ENCODE results near the gene NF2. TPM values are rescaled to one million over a fixed set of nuclear protein-coding genes. Genes with fewer than 3 reads are reported as not detected.

Gene NF2
- total RNA-seq, 1 donor from 2014 or later = 99.5 TPM

DNA sequence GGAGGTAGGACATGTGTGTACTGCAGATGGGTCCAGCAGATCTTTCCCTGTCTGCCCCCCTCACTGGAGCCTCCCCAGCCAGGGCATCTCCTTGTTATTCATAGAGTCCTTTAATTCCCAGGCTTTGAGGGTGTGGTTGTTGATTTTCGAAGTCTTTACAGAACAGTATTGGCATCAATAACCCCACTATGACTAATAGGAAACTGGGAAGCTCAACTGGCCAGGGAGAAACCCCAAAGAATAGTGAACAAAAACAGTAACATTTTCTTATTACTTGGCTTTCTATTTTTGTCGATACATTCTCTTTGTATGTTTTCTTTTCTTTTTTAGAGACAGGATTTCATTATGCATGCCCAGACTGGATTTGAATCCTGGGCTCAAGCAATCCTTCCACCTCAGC lies 57.9 kb downstream of the NF2 start:
- DNase-seq (ENCODE audit: extremely low read depth, low read depth, low spot score) = no peak

DNA sequence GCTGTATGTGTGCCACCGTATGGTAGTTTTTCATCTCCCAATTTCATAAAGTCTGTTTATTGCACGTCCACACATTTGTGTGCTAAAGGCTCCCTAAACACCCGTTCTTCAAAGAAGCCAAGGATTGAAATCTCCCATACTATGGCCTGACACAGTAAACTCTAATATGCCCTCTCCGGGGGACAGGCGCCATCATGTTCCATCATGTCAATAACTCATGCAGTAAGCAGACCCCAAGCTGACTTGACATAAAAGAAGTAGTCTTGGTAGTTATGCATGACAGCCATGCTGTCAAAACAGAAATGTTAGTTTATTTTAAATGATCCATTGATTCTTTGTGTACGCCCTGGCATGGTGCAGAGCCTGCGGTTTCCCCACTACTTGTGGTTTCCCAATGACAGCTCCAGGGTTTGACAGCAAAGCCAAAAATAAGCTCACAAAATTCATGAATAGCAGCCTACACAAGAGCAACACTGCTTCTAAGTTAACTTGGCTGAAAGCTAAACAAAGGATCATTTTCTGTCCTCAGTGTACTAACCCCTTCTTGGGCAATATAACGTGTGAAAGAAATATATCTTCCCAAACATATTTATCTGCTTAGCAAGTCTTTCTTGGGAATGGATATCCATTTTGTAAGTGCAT lies 59.9 kb downstream of the NF2 start:
- DNase-seq (ENCODE audit: extremely low read depth, low read depth, low spot score) = no peak

DNA sequence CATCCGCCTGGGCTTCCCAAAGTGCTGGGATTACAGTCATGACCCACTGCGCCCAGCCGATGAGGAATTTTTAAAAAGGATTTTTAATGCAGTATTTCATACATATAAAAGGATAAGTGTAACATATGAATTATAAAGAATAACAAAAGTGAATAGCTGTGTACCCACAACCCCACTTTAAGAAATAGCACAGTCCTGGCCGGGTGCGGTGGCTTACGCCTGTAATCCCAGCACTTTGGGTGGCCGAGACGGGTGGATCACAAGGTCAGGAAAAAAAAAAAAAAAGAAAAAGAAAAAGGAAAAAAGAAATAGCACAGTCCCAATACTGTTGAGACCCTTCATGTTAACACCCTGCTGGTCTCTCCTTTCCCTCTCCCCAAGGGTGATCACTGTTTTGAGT lies 62.1 kb downstream of the NF2 start:
- no peak for DNase-seq (ENCODE audit: extremely low read depth, low read depth, low spot score)

DNA sequence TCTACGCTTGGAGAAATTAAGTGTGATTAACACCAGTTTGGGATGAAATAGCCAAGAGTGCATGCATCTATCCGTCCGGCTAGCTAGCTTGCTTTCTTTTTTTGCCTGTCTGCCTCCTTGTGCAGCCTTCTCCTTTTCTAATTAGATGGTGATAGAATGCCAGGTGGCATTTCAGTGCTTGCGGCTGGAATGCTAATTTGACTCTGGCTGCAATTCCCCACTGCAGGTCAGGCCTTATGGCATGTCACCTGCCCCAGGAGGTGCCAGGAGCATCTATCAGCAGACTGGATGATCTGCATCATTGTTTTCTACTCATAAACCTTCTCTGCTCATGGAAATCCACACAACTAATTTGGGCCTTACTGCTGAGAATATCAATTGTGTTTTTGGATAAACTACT lies 65.2 kb downstream of the NF2 start:
- no peak for DNase-seq (ENCODE audit: extremely low read depth, low read depth, low spot score)

DNA sequence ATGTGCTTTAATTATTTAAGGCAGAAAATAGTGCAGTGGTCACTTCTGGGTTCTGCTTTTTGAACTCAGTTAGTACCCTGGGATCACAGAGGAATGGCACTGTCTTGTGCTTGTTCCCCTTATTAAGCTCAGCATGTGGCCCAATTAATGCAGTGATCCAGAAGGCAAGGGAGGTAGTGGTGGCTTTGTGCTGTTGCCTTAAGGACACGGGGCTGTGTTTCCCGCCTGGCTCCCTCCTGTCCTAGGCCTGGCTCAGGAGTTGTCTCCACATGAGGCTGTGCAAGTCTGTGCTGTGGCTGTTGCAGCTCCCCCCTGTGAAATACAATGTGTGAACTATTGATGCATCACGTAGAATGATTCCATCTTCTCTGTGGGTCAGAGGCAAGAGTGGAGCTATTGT lies 67.2 kb downstream of the NF2 start:
- no peak for DNase-seq (ENCODE audit: extremely low read depth, low read depth, low spot score)

DNA sequence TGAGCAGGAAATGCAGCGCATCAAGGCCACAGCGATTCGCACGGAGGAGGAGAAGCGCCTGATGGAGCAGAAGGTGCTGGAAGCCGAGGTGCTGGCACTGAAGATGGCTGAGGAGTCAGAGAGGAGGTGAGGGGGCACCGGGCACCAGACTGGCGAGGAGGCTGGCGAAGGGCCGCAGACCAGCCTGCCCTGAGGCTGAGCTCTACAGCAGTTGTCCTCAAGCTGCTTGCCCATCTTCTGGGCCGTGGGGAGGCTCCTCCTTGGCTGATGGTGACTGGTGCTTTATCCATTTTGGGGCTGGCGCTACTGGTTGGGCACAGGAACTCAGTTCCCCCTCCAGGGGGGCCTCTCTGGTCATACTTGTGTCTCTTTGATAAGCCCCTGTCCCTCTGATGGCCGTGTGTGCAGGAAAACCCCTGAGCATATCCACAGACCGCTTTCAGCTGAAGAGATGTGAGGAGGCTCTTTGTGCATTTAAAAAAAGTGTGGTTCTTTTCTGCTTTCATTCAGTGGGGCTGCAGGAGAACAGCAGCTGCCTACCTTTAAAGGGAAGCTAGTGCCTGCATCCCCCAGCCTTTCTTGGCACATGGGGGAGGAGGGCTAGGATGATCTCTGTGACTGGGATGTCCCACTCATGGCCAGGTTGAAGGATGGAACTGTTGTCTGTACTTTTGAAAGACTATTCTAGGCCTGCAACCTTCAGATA lies 70.1 kb downstream of the NF2 start:
- DNase-seq (ENCODE audit: extremely low read depth, low read depth, low spot score) = no peak

DNA sequence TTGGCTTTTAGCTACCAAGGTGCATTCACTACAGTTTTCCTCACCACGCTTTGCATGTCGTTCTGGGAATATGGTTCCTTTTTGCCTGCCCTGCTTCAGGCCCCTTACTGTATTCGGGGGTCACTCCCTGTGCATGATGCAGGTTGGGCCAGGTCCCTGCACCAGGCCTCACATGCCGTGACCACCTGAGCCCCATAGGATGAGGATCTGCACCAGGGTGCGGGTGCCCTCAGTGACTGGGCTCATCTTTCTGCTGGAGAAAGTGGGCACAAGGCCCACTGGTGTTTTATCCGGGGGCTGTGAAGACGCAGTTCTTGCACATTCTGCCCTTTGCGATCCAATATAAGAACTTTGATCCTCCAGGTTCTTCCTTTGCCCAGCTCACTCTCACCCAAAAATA lies 70.7 kb downstream of the NF2 start:
- no peak for DNase-seq (ENCODE audit: extremely low read depth, low read depth, low spot score)

DNA sequence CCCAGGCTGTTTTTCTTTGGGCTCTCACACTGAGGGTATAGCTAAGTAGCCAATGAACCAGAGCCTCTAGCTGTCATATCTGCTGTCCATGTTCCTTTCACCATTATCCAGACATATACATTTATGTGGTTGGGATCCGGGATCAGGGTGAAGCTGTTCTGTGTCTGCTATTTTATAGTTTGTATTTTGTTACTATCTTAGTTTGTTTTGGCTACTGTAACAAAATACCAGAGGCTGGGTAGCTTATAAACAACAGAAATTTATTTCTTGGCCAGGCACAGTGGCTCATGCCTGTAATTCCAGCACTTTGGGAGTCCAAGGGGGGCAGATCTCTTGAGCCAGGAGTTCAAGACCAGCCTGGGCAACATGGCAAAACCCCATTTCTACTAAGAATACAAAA lies 75.9 kb downstream of the NF2 start:
- no peak for DNase-seq (ENCODE audit: extremely low read depth, low read depth, low spot score)

DNA sequence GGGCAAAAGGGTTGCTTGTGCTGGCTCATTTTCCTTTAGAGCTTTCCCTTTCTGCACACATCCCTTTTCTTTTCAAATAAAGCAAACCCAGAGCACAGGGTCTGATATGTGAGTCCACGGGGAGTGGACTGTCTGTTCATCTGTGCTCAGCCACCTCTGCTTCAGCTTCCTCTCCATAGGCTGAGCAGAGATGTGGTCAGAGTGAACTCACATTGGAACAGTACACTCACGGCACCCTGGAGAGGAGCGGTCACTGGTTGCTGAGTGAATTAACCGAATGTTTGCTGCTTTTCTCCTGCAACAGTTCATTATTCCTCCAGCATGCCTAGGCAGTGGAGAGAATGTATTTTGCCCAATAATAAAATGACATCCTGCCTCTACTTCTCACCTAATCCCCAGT lies 80.1 kb downstream of the NF2 start:
- DNase-seq (ENCODE audit: extremely low read depth, low read depth, low spot score) = no peak

DNA sequence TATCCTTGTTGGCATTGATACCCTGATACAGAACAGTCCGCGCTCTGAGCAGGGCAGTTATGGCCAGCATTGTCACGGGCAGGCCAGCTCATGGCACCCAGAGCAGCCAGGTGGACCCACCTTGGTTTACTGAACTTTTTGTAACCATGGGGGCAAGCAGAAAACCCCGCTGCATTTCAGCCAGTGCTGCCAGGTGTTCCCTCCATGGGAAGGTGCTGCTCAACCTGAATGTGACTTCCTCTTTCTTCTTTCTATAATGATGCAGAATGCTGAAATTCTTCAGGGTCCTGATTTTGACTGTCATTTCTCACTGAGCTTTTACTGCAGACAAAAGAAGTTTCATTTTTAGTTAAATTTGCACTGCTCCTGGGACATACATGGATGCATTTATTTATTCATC lies 80.8 kb downstream of the NF2 start:
- DNase-seq (ENCODE audit: extremely low read depth, low read depth, low spot score) = no peak

DNA sequence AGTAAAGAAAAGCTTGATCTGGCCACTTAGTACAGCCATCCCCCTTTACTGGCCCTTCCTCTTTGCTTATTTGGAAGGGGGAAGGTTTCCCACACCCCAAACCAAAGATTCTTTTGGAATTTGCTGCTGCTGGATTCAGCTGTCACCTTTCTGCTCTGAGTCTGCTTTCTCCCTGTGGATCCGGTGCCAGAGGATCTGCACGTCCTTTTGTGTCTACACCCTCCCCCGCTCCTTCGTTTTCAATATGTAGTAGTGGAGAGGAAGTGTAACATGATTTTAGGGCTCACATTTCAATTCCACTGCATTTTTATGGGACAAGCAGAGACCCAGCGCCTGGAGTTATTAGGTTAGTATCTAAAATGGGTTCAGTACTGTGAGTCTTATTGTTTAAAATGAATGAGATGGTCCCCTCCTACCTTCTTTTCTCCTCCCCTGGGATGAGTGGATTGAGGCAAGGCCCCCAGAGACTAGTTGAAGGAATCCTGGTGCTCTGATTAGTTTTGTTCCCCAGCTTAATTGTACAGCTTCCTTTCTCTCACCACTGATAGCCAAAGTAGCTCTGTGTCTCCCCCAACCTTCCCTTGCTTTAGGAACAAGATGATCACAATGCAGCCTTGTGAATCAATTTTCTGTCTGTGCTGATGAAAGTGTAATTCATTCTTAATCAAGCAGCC lies 85.9 kb downstream of the NF2 start:
- DNase-seq (ENCODE audit: extremely low read depth, low read depth, low spot score) = no peak

DNA sequence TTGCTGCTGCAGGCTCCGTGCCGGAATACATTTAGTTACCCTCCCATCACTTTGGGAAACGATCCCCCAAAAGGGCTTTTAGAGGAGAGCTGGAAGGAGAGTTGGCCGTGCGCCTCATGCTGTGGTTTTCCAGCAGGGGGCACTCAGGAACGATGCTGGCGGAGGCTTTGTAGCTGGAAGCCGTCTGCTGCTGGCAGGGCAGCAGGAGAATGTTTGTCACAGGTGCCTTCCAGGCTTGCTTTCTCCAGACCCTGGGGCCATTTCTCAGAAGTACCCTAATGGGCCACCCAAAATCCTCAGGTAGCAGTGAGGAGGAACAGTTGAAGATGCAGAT lies 86.4 kb downstream of the NF2 start:
- DNase-seq (ENCODE audit: extremely low read depth, low read depth, low spot score) = no peak

DNA sequence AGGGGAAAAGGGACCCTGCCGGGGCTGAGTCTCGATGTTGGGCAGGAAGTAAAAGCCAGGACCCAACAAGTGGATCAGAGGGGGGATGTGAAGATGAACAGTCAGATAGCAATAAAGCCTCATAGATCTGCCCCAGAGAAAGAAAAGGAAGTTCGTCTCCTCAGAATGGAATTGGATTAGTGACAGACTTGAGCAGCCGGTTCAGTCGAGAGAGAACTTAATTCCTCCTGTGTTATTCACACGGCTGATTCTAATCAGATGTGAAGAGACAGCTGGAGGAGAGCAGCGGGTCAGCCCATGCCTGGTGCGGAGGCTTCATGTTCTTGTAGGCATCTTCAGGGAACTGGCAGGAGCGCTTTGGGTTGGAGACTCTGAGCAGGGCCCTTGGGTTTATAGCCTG lies 87.0 kb downstream of the NF2 start:
- no peak for DNase-seq (ENCODE audit: extremely low read depth, low read depth, low spot score)

DNA sequence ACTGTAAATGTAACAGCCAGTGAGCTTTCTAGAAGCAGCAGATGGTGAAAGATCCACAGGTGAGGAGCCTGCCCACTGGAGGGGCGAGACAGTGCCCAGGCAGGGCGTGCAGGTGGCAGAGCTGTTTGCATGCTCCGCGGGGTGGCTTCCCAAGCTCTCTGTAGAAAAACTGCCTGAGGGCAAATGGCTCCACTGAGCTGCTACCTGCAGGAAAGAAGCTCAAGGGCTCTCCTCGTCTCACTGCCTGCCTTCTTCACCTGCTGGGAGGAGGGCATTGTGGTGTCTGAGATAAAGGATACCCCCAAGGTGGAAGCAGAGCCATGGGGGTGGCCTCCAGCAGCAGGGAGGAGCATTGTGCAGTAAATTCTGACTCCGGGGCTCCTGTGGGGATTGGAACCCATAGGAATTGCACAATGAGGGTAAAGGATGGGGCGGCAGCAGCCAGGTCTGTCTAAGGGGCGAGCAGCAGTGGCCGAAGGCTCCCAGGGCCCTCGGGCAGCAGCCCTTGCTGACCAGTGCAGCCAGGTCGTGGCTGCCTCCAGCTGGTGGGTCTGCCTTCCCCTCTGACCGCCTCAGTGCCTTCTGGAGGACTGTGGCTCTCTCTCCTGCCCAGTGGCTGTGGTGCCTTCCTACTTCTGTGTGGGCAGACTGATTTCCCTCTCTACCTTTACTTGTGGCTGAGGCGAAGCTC lies 88.3 kb downstream of the NF2 start:
- no peak for DNase-seq (ENCODE audit: extremely low read depth, low read depth, low spot score)

DNA sequence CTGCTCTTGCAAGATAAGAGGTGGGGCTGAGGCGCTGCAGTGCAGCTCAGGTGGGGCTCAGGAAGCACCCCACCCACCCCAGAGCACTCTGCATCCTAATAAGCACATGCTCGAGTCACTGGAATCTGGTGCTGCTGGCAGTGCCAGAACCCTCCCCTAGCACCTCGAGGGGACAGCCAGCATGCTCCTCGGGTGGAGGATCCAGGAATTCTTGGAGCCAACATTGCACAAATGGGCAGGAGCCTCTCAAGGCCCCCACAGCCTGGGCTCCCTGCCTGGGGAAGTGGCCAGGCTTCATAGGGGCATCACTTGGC lies 88.9 kb downstream of the NF2 start:
- no peak for DNase-seq (ENCODE audit: extremely low read depth, low read depth, low spot score)

DNA sequence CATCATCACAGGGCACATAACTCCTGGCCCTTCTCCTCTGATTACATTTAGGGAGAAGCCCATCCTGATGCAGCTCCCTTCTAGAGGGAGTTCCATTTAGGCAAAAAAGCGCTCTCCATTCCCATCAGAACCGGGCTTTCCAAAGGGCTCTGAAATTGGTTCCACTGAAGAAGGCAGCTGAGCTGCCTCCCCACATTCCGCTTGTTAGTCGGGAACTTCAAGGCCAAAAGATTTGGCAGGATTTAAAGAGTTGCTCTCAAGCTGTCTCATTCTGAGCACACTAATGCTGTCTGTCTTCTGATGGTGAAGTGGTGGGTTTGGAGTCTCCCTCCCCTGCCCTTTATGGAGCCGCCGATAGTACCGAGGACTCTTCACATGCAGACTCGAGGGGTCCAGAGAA lies 89.7 kb downstream of the NF2 start:
- DNase-seq (ENCODE audit: extremely low read depth, low read depth, low spot score) = no peak

DNA sequence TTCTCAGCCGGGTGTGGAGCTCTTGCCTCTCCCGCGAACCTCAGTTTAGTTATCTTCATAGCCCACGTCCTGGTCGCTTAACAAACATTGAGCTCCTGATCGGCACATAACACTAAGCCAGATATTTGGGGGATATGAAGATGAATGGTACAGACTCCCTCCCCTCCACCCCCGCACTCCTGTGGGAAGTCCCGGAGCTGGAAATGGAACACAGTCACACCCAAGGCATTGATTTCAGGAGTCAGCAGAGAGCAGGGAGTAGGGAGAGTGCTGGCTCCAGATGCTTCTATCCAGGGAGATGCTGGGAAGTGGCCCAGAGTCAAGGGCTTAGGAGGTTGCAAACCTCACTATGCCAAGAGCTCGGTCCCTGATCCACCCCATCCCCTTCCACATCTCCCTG lies 90.2 kb downstream of the NF2 start:
- no peak for DNase-seq (ENCODE audit: extremely low read depth, low read depth, low spot score)

DNA sequence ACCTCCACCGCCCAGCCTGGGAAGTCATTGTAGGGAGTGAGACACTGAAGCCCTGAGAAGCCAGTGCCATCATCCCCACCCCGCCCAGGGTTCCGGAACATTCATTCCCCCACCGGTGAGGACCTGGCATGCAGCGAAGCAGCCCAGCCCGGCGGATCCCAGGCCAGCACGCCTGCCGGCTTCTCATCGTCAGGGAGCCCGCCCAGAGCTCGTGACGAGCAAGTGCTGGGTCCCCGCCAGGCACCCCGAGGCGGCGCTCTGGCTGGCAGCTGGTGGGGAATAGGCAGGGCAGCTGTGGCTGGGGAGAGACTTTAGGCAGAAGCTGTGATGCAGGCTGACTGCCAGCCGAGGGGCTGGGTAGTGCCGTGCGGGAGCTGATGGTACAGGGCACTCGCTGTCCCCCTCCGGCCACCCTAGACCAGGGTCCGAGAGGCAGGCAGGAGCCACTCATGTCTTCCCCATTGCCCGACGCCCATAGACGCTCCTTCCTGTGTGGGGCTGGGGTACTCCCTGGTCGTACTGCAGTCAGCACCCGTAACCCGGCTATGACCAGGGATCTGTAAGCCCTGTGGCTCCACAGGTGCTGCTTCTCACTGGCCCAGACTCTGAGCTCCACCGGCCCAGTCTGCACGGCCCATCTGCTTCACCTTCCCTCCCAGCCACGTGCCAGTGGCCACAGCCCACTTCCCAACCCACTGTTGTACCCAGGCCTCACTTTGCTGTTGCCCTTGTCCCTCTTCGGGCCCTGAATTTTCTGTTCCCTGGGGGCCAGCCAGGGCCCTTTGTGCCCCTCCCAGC lies 91.9 kb downstream of the NF2 start:
- DNase-seq (ENCODE audit: extremely low read depth, low read depth, low spot score) = no peak

DNA sequence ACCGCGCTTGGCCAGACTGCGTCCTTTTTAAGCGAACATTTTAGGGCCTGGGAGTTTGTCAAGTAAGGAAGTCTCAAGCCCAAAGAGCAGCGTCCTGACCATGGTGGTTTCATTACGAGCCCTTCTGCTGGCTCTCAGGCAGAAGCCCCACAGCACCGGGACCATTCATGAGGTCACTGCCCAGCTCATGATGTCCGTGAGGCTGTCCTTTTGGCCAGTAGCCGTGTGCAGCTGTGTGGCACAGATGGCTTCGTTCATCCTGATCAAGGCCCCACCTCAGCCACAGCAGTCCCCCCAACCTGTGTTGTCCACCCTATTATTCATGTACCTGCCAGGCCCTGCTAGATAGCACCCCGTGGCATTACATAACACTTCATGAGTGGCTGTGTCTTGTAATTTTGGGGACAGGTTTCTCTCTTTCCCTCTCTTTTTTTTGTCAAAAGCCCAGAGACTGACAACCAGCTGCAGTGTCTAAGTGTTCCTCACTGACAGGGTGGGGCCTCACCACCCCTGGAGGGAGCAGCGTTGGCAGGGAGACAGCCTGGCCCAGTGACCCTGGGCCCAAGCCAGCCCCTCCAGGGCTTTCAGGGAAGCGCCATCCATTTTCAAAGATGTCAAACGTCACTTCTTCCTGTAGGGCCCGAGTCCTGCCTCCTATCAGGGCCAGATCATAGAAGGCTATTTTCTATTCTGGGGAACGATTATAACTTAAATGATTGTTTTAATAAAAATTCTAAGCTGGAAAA lies 94.6 kb downstream of the NF2 start:
- no peak for DNase-seq (ENCODE audit: extremely low read depth, low read depth, low spot score)

DNA sequence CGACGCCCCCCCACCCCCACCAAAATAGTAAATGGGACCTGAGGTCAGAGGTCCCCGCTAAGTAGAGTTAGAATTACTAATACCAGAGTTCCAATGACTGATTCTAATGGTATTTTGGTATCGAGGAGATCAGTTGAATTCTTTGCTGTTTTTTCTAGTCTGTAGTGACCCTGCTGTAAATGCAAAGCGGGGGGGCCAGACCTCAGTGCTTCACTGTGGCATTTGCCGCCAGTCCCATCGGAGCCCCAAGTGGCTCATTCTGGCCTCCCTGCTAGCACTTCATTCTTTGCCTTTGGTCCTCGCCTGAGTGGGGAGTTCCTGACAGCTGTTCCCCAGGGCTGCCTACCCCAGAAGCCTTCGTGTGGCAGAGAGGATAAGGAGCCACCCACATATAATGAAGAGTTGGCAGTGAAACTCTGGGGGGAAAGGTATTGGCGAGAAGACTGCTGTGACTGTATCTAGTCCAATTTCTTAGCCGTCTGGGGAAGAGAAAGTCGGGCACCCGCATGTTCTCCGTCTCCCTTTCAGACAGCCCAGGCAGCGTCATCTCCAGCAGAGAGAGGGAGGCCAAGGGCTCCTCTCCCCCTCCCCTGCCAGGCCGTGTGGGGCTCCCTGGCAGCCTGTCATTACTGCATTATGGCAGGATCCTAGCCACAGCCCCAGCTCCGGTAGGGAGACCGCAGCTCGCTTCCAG lies 96.9 kb downstream of the NF2 start:
- no peak for DNase-seq (ENCODE audit: extremely low read depth, low read depth, low spot score)

All from glomerular endothelial cell (primary cell).